ENCODE results near the gene NECTIN1.

NECTIN1 gene

GRCh38 chr11:119673052-119673758 is 55.8 kb downstream of the NECTIN1 start:
- DNase-seq (ENCODE audit: low read depth in 2 of 2), result no peak

DNA sequence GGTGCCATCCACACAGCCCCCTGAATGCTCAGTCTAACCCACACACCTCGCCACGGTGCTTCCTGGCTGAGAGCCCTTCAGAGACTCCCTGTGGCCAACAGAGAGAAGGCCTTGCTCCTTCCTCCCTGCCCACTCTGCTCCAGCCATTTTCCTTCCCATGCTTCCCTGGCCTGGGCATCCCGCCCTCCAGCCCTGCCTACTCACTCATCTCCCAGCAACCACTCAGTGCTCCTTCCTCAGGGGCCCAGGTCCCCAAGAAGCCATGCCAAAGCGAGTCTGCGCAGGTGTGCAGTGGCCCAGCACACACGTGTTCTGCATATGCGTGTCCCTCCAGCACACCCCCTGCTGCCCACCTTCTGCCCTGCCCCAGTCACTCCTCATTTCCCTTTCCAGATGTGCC is 56.4 kb downstream of the NECTIN1 start:
- DNase-seq (ENCODE audit: low read depth in 2 of 2), result no peak

DNA sequence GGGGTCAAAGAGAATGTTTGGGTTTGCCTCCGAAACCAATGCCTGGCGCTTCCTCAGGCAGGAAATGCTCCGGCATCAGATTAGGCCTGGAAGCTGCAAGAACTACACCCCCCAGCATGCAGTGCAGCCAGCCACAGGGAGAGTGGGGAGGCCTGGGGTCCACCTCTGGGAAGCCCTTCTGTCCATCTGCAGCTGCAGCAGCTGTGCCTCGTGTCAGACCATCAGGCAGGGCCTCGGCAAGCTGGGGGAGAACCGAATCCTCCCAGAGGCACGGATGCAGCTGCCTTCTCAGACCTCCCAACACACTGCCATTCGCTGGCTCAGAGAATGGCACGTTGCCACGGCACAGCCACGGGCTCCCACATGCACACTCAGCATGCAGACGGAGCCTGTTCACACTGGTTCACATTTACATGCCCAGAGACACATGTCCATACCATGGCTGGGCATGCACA is 57.4 kb downstream of the NECTIN1 start:
- DNase-seq (ENCODE audit: low read depth in 2 of 2), result no peak

GRCh38 chr11:119671051-119671450 is 57.9 kb downstream of the NECTIN1 start:
- DNase-seq (ENCODE audit: low read depth in 2 of 2), result no peak

GRCh38 chr11:119669487-119669886 is 59.5 kb downstream of the NECTIN1 start:
- DNase-seq (ENCODE audit: low read depth in 2 of 2), result no peak

GRCh38 chr11:119668676-119669075 is 60.3 kb downstream of the NECTIN1 start:
- DNase-seq (ENCODE audit: low read depth in 2 of 2), result no peak

DNA sequence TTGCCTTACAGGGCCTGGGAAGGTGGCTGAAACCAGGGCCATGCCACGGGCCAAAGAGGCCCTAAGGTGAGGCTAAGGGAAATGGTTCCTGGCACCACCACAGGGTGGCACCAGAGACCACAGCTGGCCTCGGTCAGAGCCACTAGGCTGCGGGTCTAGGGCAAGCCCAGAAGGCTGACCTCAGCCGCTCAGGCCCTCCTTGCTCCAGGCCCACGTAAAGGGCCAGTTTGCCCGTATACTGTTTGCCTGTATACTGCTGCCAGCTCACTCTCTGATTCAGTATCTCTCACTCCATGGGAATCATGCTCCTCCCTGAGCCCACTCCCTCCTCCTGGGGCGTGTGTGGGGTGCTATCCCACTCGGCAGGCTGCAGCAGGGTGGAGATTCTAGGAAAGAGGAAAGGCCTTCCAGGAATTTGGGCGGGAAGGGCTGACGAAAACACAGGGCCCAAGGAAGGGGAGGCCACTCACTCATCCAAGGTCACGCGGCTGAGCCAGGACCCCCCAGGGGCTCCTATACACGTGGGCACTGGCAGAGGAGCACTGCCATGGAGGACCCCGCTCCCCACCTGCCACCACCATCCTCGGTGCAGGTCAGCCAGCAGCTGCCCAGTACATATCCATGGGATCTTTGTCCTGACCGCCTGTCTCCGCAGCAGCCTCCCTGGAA is 62.4 kb downstream of the NECTIN1 start:
- DNase-seq (ENCODE audit: low read depth in 2 of 2), result peak in 1 of 2 donors; percentile 19

- DNase-seq (ENCODE audit: low read depth in 2 of 2), result no peak
These were observed 62.9 kb downstream of the NECTIN1 start for GRCh38 chr11:119666061-119666460.

- DNase-seq (ENCODE audit: low read depth in 2 of 2), result no peak
These were observed 64.1 kb downstream of the NECTIN1 start for GRCh38 chr11:119664701-119665420.

GRCh38 chr11:119664063-119664572 is 64.9 kb downstream of the NECTIN1 start:
- no peak for DNase-seq (ENCODE audit: low read depth in 2 of 2)

DNA sequence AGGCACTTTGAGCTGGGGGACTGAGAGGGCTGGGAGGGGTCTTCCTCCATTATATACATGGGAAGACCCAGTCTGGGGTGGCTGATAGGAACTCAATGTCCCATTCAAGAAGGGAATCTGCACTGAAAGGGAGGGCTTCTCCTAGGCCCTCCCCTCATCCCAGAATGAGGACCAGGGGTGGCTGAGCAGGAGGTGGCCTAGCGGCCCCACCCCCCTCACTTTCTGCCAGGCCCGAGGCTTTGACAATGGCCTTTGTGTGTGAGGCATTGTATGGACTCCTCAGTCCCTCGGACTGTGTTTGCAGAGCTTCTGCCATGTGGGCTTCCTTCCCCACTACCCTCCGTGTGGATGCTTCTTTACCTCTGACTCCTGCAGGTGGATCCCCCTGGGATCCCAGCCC is 65.7 kb downstream of the NECTIN1 start:
- DNase-seq (ENCODE audit: low read depth in 2 of 2), result no peak

GRCh38 chr11:119661226-119661625 is 67.8 kb downstream of the NECTIN1 start:
- DNase-seq (ENCODE audit: low read depth in 2 of 2), result no peak

- no peak for DNase-seq (ENCODE audit: low read depth in 2 of 2)
These were observed 68.9 kb downstream of the NECTIN1 start for GRCh38 chr11:119659971-119660723.

DNA sequence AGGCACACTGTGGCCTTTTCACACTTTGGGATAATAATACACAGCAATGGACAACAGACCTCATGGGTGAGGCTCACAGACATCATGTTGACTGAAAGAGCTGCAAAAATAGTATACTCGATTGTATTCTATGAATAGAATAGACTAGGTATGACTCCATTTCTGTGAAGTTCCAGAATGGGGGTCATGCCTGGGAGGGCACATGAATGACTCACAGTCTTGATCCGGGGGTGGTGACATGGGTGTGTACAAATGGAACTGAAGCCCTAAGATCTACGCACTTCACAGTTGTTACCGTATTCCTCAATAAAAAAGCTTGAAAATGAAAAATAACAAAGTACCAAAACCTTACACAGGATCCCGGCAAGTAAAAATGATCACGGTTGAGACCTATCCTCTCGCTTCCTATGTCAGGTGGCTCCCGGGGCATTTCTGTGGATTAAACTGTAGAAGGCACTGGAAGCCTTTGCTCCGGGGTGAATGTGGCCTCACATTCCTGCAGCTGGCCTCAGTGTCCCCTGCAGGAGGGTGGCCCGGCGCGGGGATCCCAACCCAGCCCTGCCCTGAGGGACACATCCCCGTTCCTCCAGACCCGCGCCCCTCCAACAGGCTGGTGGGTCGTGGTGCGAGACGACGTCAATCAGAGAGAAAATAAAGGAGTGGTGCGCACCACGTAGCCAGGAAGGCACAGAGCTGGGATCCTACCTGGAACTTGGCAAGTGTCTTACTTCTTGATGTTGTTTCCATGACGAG is 75.9 kb downstream of the NECTIN1 start:
- no peak for DNase-seq (ENCODE audit: low read depth in 2 of 2)

DNA sequence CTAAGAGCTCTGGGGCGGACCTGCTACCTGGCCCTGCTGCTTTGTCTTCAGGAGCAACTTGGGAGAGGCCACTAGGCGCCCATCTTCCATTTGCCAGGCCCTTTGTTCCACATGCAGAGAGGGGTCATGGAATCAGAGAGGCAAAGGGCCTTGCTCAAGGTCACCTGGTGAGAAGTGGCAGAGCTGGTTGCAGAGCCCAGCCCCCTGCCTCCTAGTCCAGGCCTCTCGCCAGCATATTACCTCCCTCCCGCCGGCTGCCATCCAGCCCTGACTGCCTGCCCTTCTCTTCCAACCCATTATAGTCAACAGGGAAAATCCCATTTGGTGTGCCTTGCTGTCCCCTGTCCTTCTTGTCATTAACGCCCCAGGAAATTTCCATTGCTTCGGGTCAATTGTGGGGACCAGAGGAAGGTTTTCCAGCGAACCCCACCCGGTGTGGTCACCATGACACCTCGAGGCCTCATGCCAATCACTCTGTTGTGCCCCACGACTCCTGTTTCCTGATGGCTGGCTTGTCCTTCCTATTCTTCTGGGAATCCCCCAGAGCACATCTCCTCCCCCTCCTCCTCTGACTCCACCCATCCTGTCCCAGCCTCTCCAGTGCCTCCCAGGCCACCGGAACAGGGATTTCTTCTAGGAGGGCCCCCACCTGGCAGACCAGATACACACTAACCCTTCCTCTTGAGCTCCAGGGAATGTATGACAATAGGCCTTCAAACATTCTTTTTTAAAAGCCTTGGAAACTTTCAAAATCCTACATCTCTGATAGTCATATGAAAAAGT is 77.0 kb downstream of the NECTIN1 start:
- no peak for DNase-seq (ENCODE audit: low read depth in 2 of 2)

DNA sequence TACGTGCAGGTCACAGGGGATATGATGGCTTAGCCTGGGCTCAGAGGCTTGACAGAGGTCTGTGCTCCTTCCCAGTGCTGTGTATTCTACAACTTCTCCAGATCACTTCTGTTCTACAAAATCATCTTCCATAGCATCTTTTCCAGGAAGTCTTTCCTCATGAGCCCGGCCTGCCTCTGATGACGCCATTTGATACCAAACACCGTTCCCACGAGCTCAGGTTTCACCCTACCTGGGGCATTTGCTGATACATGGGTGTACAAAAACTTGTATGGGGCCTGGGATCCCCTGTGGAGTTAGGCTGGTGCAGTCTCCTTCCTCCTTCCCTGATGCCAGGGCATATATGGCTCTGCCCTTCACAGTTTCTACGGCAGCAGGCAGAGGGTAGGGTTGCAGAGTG is 78.7 kb downstream of the NECTIN1 start:
- no peak for DNase-seq (ENCODE audit: low read depth in 2 of 2)

DNA sequence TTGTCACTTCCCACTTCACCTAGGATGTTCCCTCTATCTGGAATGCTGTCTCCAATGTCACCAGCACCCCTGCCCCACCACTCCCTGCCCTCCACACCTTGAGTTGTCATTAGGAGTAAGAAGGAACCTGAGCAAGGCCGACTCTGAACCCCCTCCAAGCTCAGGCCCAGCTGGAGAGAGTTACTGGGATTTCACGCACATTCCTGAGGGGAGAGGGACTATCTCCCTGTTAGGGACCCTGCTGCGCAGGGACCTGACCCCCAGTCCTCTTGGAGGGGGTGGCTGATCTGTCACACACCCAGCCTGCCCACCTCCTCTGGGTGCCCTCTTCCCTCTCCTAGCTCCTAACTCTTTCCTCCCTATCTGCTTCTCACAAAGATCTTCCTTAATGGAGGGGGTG is 81.7 kb downstream of the NECTIN1 start:
- no peak for DNase-seq (ENCODE audit: low read depth in 2 of 2)

GRCh38 chr11:119645018-119645417 is 84.0 kb downstream of the NECTIN1 start:
- DNase-seq (ENCODE audit: low read depth in 2 of 2), result no peak

- no peak for DNase-seq (ENCODE audit: low read depth in 2 of 2)
These were observed 84.5 kb downstream of the NECTIN1 start for GRCh38 chr11:119644502-119644901.

GRCh38 chr11:119643876-119644225 is 85.1 kb downstream of the NECTIN1 start:
- DNase-seq (ENCODE audit: low read depth in 2 of 2), result no peak

All from activated CD8-positive, alpha-beta memory T cell treated with anti-CD3 and anti-CD28 coated beads for 4 hours (primary cell).